Prostate gland (tissue), 2 donors: Measurements from ENCODE around the gene SLC27A6. TPM values are rescaled to one million over a fixed set of nuclear protein-coding genes. Genes with fewer than 3 reads are reported as not detected.
"Not testable (repeated sequence)": the region's sequence is repeated elsewhere in the genome, so short reads cannot be mapped to it uniquely, and the experiment has no call there.

Source experiments
- DNase-seq: peaks from one replicate; pipeline ENCODE4 v3.0.0-alpha.2; 2019; ENCODE audit warnings: low spot score
- H3K27ac ChIP-seq, 2 donors: fragments of 200-600 bp; sonication (generic); 2 replicates each; pipeline ENCODE4 v1.5.1; 2017 to 2019
- H3K27me3 ChIP-seq: fragments of 200-600 bp; sonication (generic); replicated peaks from 2 replicates; pipeline ENCODE4 v1.5.1; 2019; ENCODE audit not compliant: insufficient read depth
- H3K36me3 ChIP-seq, 2 donors: fragments of 200-600 bp; sonication (generic); 1 replicate in 1 of 2; 2 replicates in 1 of 2; pipeline versions ENCODE4 v1.5.1 to v1.8.1; 2017 to 2019
- H3K4me1 ChIP-seq: fragments of 200-600 bp; sonication (generic); replicated peaks from 2 replicates; pipeline ENCODE4 v1.5.1; 2019
- H3K4me3 ChIP-seq, 2 donors: fragments of 200-600 bp; sonication (generic); 2 replicates each; pipeline ENCODE4 v1.5.1; 2017 to 2019
- H3K9me3 ChIP-seq: fragments of 200-600 bp; sonication (generic); 2 replicates; pipeline ENCODE4 v1.5.1; 2017
- POLR2A ChIP-seq: fragments of 450-650 bp; IDR thresholded peaks from one replicate; pipeline ENCODE4 v1.6.1; 2016; ENCODE audit warnings: antibody characterized with exemption, mild to moderate bottlenecking
- POLR2AphosphoS5 ChIP-seq: sonication (generic); formaldehyde crosslinking; IDR thresholded peaks from one replicate; pipeline ENCODE4 v1.6.1; 2017; ENCODE audit warnings: antibody characterized with exemption
- WGBS: methylation state at CpG from one replicate; pipeline ENCODE4 v1.1.5; 2018; 5-methylcytosine and 5-hydroxymethylcytosine counted together
- intact Hi-C: fragments of 100-400 bp; cut with DNase I; formaldehyde crosslinking; loops from one replicate; pipeline ENCODE4 v1.14.2; 2022
- total RNA-seq, 2 donors: library from RNA; depleted of rRNA; stranded (reverse); fragments of >200 nt; gene quantifications; one replicate each; pipeline ENCODE4 v1.1.0, GENCODE V29; 2016
- TF ChIP-seq, protein P1 (sequence below), 4 experiments: fragments of 200-600 bp in 2 of 4; fragments of 450-650 bp in 2 of 4; sonication (generic) in 2 of 4; IDR thresholded peaks; 1 replicate in 3 of 4; 2 replicates in 1 of 4; pipeline ENCODE4 v1.5.1; 2016 to 2019; ENCODE audit warnings: antibody characterized with exemption in 4 of 4, mild to moderate bottlenecking in 2 of 4, moderate library complexity in 2 of 4

The SLC27A6 gene
- total RNA-seq, 2 donors from 2014 or later: 1.1 to 25.3 TPM

DNA sequence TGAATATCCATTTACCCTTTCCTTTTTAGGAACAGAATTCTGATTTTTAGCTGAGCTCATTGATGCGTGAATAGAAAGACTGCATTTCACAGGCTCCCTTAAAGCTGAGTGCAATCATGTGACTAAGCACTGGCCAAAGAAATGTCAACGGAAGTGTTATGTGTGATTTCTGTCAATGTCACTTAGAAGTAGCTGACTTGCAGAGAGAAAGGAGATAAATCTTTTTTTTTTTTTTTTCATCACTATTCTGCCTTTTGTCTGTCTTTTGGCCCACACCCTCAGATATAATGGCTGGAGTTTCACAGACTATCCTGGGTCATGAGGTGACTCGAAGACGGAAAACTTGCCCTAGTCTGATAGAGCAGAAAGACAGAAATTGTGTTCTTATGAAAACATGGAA is 39.3 kb upstream of the SLC27A6 start:
- Histone ChIP-seq H3K4me1 (no peaks in the 10 kb centered on the region), H3K4me3 (no peak overlapping the region), H3K27me3 (no peaks in the 10 kb centered on the region), H3K36me3 (no peaks in the 10 kb centered on the region), H3K9me3 (no peaks in the 10 kb centered on the region), H3K27ac (no peak overlapping the region)
- DNase-seq: no peak
- intact Hi-C loops: no loop called here
- TF ChIP-seq, protein P1, sequence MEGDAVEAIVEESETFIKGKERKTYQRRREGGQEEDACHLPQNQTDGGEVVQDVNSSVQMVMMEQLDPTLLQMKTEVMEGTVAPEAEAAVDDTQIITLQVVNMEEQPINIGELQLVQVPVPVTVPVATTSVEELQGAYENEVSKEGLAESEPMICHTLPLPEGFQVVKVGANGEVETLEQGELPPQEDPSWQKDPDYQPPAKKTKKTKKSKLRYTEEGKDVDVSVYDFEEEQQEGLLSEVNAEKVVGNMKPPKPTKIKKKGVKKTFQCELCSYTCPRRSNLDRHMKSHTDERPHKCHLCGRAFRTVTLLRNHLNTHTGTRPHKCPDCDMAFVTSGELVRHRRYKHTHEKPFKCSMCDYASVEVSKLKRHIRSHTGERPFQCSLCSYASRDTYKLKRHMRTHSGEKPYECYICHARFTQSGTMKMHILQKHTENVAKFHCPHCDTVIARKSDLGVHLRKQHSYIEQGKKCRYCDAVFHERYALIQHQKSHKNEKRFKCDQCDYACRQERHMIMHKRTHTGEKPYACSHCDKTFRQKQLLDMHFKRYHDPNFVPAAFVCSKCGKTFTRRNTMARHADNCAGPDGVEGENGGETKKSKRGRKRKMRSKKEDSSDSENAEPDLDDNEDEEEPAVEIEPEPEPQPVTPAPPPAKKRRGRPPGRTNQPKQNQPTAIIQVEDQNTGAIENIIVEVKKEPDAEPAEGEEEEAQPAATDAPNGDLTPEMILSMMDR (IDR thresholded peaks at IDR 0.05): no peak
- TF ChIP-seq POLR2A (no peak), POLR2AphosphoS5 (no peak)
- whole genome bisulfite sequencing: 72% methylated on average over 4 of the region's 4 CpGs

DNA sequence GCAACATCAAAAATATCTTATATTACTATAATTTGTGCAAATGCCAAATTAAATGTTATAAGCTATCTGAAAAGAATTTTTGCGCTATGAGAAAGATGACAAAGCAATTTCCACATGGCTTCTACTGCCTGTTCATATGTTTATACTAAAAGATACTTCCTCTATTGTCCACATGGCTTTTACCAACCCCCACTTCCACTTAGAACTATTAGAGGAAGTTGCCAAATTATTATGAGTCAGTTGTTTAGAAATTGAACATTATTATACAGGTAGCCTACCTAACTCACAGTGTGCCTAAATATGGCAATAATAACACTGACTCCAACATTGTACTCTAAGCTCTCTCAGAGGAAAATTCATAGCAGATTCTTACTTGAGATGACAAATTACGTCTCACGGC is 37.6 kb upstream of the SLC27A6 start:
- no peak for TF ChIP-seq POLR2AphosphoS5
- TF ChIP-seq, protein P1 (IDR thresholded peaks at IDR 0.05): no peak
- no peak for TF ChIP-seq POLR2A
- intact Hi-C loops: no loop called here
- 73% methylated on average over 3 of the region's 3 CpGs for WGBS

DNA sequence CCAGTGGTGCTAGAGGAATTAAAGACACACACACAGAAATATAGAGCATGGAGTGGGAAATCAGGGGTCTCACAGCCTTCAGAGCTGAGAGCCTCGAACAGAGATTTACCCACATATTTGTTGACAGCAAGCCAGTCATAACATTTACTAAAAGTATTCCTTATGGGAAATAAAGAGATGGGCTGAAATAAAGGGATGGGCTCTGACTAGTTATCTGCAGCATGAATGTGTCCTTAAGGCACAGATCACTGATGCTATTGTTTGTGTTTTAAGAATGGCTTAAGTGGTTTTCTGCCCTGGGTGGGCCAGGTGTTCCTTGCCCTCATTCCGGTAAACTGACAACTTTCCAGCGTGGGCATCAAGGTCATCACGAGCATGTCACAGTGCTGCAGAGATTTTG is 33.1 kb upstream of the SLC27A6 start:
- DNase-seq, H3K27me3 ChIP-seq, H3K27ac ChIP-seq, H3K4me3 ChIP-seq, H3K36me3 ChIP-seq, H3K9me3 ChIP-seq, H3K4me1 ChIP-seq, intact Hi-C loops: not testable (repeated sequence)
- 93% methylated on average over 4 of the region's 4 CpGs for WGBS

More for the DNA sequence above, 37.6 kb upstream of the SLC27A6 start:
- Histone ChIP-seq H3K27ac (no peak overlapping the region), H3K36me3 (no peaks in the 10 kb centered on the region), H3K9me3 (no peaks in the 10 kb centered on the region), H3K4me3 (no peak overlapping the region), H3K4me1 (no peaks in the 10 kb centered on the region), H3K27me3 (no peaks in the 10 kb centered on the region)
- DNase-seq: no peak

DNA sequence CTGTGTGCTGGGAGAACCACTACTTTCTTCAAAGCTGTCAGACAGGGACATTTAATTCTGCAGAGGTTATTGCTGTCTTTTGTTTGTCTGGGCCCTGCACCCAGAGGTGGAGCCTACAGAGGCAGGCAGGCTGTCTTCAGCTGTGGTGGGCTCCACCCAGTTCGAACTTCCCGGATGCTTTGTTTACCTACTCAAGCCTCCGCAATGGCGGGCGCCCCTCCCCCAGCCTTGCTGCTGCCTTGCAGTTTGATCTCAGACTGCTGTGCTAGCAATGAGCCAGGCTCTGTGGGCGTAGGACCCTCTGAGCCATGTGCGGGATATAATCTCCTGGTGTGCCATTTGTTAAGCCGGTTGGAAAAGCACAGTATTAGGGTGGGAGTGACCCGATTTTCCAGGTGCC is 22.2 kb upstream of the SLC27A6 start:
- H3K36me3 ChIP-seq, H3K4me3 ChIP-seq, H3K27ac ChIP-seq, intact Hi-C loops, H3K4me1 ChIP-seq, DNase-seq, H3K9me3 ChIP-seq, H3K27me3 ChIP-seq: not testable (repeated sequence)
- WGBS: 91% methylated on average over 6 of the region's 9 CpGs

DNA sequence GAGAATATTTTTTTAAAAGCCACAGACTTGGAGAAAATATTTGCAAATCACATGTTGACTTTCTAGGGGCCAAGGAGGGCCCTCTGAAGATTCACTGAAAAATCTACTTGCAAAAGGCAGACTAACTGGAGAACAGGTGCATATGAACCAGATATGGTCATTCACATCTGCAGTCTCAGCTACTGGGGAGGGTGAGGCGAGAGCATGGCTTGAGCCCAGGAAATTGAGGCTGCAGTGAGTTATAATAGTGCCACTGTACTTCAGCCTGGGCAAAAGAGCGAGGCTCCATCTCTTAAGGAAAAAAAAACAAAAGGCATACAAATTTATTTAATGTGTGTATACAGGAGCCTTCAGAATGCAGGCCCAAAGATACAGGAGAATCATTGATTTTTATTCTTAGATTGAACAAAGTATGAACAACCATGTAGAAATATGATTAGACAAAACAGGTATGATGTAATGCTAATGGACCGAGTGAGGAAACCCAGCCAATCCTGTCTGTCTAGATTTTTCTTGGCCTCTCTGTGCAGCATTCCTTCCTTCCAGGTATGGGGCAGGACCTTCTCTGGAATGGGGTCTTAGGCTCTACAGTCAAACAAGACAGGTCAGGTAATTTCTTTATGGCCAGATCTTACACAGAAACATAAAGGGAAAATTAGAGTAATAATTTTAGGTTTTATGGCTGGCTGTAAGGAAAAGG is 15.3 kb upstream of the SLC27A6 start:
- Histone ChIP-seq H3K4me3 (no peak overlapping the region), H3K27ac (no peak overlapping the region), H3K4me1 (no peaks in the 10 kb centered on the region), H3K9me3 (no peaks in the 10 kb centered on the region), H3K36me3 (no peaks in the 10 kb centered on the region), H3K27me3 (no peaks in the 10 kb centered on the region)
- 68% methylated on average over 3 of the region's 3 CpGs for WGBS
- intact Hi-C loops: no loop called here
- DNase-seq: no peak
- TF ChIP-seq, protein P1 (IDR thresholded peaks at IDR 0.05): no peak
- TF ChIP-seq POLR2AphosphoS5 (no peak), POLR2A (no peak)

DNA sequence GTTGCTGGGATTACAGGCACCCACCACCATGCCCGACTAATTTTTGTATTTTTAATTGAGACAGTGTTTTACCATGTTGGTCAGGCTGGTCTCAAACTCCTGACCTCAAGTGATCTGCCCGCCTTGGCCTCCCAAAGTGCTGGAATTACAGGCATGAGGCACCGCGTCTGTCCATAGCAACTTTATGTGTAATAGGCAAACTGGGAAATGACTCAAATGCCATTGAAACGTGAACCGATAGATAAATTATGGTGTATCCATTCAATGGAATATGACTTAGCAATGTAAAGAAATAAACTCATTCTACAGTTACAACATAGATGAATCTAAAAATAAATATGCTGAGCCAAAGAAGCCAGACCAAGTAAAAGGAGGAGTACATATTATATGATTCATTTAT is 14.0 kb upstream of the SLC27A6 start:
- WGBS: 84% methylated on average over 6 of the region's 6 CpGs
- H3K4me1 ChIP-seq, H3K27ac ChIP-seq, H3K9me3 ChIP-seq, intact Hi-C loops, H3K36me3 ChIP-seq, DNase-seq, H3K4me3 ChIP-seq, H3K27me3 ChIP-seq: not testable (repeated sequence)
